IPS DF 4.7 (cell line): ENCODE data around the gene KCNT1.
"Not testable (repeated sequence)": the region's sequence is repeated elsewhere in the genome, so short reads cannot be mapped to it uniquely, and the experiment has no call there.

Source experiments
- DNase-seq: peaks from one replicate; pipeline ENCODE4 v3.0.0-alpha.2; 2013; ENCODE audit warnings: low spot score; ENCODE audit errors: extremely low read depth

Gene KCNT1

DNA sequence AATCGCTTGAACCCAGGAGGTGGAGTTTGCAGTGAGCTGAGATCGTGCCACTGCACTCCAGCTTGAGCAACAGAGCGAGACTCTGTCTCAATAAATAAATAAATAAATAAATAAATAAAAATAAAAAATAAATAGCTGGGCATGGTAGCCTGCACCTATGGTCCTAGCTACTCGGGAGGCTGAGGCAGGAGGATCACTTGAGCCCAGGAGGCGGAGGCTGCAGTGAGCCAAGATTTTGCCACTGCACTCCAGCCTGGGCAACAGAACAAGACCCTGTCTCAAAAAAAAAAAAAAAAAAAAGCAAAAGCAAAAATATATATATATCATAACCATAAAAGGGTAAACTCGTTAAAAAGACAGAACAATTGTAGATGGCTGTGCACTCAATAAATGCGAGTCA, 29.2 kb upstream of the KCNT1 start:
- DNase-seq: not testable (repeated sequence)

- no peak for DNase-seq
Measured at GRCh38 chr9:135673941-135674340, 28.0 kb upstream of the KCNT1 start.

GRCh38 chr9:135674977-135675376, 27.0 kb upstream of the KCNT1 start:
- DNase-seq: no peak

GRCh38 chr9:135676891-135677290, 25.1 kb upstream of the KCNT1 start:
- no peak for DNase-seq

GRCh38 chr9:135677641-135678168, 24.3 kb upstream of the KCNT1 start:
- DNase-seq: no peak

DNA sequence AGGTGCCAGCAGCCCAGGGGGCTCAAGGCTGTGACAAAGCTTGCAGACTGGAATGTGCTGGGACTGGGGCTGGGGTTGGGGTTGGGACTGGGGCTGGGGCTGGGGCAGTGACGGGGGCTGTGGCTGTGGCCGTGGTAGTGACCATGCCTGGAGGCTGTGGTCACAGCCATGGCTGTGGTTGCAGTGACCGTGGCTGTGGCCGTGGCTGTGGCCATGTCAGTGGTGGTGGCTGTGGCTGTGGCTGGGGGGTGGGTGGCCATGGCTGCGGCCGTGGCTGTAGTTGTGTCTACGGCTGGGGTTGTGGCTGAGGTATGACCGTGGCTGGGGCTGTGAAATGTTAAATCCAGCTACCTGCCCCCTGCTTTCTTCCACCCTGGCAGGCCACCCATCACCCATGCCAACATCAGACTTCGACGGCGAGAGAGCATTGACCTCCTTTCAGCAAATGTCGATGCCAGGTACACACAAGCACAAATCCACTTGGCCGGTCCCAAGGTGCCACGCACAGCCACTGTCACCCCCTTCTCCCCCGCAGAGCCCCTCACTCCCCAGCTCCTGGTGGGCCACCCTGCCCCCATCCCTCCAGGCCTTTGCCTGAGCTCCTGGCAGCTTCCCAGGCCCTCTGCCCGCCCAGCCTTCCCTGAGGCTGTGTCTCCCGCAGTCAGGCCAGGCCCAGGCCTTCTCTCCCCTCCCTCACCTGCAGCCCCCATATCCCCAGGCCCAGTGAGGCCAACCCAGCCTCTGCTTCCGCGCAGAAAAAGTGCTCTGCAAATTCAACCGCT, 23.6 kb upstream of the KCNT1 start:
- no peak for DNase-seq

DNA sequence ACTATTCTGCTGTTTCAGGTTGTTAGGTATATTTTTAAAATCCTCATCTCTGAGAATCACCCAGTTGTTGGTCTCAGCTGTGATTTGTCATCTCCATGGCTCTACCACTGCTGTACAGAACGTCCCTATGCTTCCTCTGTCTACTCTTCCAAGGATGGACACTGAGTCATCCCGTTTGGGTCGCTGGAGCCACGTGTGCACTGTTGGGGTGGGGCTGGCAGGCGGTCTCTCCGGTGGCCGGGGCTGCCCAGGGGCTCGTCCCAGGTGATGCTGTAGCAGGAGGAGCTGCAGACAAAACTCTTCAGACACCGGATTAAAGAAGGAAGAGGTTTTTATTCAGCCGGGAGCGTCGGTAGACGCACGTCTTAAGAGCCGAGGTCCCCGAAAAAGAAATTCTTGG, 21.9 kb upstream of the KCNT1 start:
- DNase-seq: no peak

GRCh38 chr9:135681161-135681560, 20.8 kb upstream of the KCNT1 start:
- no peak for DNase-seq

- no peak for DNase-seq
Measured at GRCh38 chr9:135683401-135684034, 18.5 kb upstream of the KCNT1 start.

- no peak for DNase-seq
Measured at GRCh38 chr9:135684691-135685090, 17.3 kb upstream of the KCNT1 start.

DNA sequence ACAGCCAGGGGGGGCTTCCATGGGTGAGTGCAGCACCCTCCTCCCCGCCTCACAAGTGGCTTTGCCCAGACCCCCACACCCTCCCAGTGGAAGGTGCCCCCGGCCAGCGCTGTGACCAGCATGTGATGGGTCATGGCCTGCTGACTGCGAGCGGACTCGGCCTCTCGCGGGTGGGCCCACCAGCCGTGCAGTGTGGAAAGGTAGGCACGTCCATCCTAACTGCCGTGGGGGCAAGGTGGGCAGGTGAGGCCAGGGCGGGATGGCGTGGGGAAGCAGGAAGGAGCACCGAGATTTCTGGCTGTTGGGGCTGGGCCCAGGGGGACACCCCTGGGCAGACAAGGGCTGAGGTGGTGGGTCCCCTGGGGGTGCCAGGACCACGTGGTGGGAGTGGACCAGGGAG, 14.8 kb upstream of the KCNT1 start:
- DNase-seq: no peak

GRCh38 chr9:135689011-135689410, 13.0 kb upstream of the KCNT1 start:
- no peak for DNase-seq

GRCh38 chr9:135690836-135691570, 11.0 kb upstream of the KCNT1 start:
- no peak for DNase-seq

- no peak for DNase-seq
Measured at GRCh38 chr9:135692410-135692809, 9.6 kb upstream of the KCNT1 start.

DNA sequence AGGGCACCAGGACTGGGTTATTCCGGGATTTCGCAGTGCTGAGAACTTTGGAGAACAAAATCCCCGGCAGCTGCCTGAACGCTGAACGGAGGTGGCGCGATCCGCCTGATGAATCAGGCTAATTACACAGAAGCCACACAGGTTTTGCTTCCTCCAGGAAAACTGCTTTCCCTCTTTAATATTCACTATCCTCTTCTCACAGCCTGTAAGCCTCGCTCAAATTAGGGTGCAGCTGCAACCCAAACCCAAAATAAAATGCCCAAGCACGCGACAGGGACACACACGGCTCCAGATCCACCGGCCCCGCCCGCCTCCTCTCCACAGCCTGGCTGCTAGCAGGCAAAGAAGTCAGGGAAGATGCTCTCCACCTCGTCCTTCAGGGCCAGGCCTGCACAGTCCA, 8.7 kb upstream of the KCNT1 start:
- no peak for DNase-seq

DNA sequence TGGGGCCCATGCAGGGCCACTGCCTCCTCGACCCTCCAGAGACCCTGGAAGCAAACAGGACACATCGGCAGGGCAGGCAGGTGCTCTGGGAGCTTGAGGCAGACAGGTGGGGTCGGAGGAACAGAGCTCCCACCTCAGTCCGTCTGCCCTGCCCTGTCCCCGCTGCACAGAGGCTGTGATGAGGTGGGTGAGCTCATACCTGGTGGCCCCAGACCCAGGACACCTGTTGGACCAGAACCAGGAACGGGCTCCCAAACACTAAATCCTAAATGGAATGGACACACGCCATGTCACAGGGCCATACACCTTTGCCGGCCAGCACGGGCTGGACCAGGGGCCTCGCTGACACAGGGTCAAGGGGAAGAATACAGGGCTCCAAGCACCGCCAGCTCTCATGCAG, 8.2 kb upstream of the KCNT1 start:
- no peak for DNase-seq

DNA sequence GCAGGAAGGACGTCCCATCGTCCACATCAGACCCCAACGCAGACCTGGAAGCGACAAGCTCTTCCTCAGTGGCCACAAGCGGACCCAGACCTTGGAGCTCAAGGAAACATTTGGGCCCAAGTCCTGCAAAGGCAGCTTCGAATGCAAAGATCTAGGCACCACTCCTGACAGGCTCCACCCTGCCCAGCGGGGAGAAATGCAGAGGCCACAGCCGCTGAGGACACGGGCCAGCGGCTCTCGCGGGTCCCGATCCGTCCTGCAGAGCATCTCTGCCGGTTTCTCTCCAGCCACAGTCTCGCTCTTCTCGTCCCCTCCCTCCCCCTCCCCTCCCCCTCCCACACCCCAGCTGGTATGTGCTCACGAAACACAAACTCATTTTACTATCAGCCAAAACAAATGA, 7.6 kb upstream of the KCNT1 start:
- DNase-seq: no peak

- no peak for DNase-seq
Measured at GRCh38 chr9:135695036-135695435, 6.9 kb upstream of the KCNT1 start.

GRCh38 chr9:135695642-135696041, 6.3 kb upstream of the KCNT1 start:
- no peak for DNase-seq

GRCh38 chr9:135696446-135696845, 5.5 kb upstream of the KCNT1 start:
- no peak for DNase-seq

DNA sequence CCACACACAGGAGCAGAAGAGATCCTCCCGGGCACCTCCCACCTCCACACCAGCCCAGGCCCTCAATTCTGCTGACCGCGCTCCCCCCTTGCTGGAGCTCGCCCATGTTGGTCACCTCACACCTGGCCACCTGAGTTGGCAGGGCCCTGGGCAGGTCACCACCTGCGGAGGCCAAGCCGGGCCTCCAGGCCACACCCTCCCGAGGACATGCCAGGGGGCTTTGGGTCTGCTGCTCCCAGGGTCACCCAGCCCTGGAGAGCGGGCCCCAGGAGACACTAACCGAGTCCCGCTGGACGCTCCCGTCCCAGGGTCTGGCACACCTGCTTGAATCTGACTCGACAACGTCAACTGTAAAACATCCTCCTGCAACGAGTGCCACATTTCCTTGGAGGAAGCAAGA, 4.8 kb upstream of the KCNT1 start:
- DNase-seq: no peak

- DNase-seq: no peak
Measured at GRCh38 chr9:135698236-135698635, 3.7 kb upstream of the KCNT1 start.
